ENCODE results near the gene RNASEH2A.

Gene RNASEH2A

GRCh38 chr19:12782424-12783290, 23.7 kb upstream of the RNASEH2A start:
- peak; percentile 86 to 87 for DNase-seq (ENCODE audit: low read depth in 2 of 2)

GRCh38 chr19:12783291-12783848, 23.0 kb upstream of the RNASEH2A start:
- peak in 1 of 2 donors; percentile 59 for DNase-seq (ENCODE audit: low read depth in 2 of 2)

- no peak for DNase-seq (ENCODE audit: low read depth in 2 of 2)
Observed at GRCh38 chr19:12783849-12784393, 22.5 kb upstream of the RNASEH2A start.

- no peak for DNase-seq (ENCODE audit: low read depth in 2 of 2)
Observed at GRCh38 chr19:12784394-12784870, 22.0 kb upstream of the RNASEH2A start.

- DNase-seq (ENCODE audit: low read depth in 2 of 2), result no peak
Observed at GRCh38 chr19:12784871-12785430, 21.4 kb upstream of the RNASEH2A start.

- DNase-seq (ENCODE audit: low read depth in 2 of 2), result no peak
Observed at GRCh38 chr19:12785431-12786031, 20.9 kb upstream of the RNASEH2A start.

GRCh38 chr19:12786141-12786870, 20.1 kb upstream of the RNASEH2A start:
- no peak for DNase-seq (ENCODE audit: low read depth in 2 of 2)

- no peak for DNase-seq (ENCODE audit: low read depth in 2 of 2)
Observed at GRCh38 chr19:12786952-12787351, 19.4 kb upstream of the RNASEH2A start.

- DNase-seq (ENCODE audit: low read depth in 2 of 2), result no peak
Observed at GRCh38 chr19:12787458-12787857, 18.9 kb upstream of the RNASEH2A start.

- DNase-seq (ENCODE audit: low read depth in 2 of 2), result no peak
Observed at GRCh38 chr19:12788042-12788681, 18.2 kb upstream of the RNASEH2A start.

- no peak for DNase-seq (ENCODE audit: low read depth in 2 of 2)
Observed at GRCh38 chr19:12788682-12789097, 17.7 kb upstream of the RNASEH2A start.

- no peak for DNase-seq (ENCODE audit: low read depth in 2 of 2)
Observed at GRCh38 chr19:12789098-12789903, 17.1 kb upstream of the RNASEH2A start.

- DNase-seq (ENCODE audit: low read depth in 2 of 2), result peak; percentile 83 to 95
Observed at GRCh38 chr19:12789904-12790619, 16.3 kb upstream of the RNASEH2A start.

GRCh38 chr19:12790628-12791344, 15.6 kb upstream of the RNASEH2A start:
- no peak for DNase-seq (ENCODE audit: low read depth in 2 of 2)

- DNase-seq (ENCODE audit: low read depth in 2 of 2), result peak; percentile 95 to 96
Observed at GRCh38 chr19:12791345-12792050, 14.9 kb upstream of the RNASEH2A start, which contains the start of gene JUNB. Gene JUNB, plus strand, starts transcription at chr19:12791486. Its CDS starts 286 bp downstream, at chr19:12791772.

- peak in 1 of 2 donors; percentile 53 for DNase-seq (ENCODE audit: low read depth in 2 of 2)
Observed at GRCh38 chr19:12792051-12792852, 14.1 kb upstream of the RNASEH2A start.

- no peak for DNase-seq (ENCODE audit: low read depth in 2 of 2)
Observed at GRCh38 chr19:12792853-12793289, 13.5 kb upstream of the RNASEH2A start.

Measured in activated CD4-positive, alpha-beta T cell treated with anti-CD3 and anti-CD28 coated beads for 24 hours (primary cell).